ENCODE results near the gene PDE6G.

The PDE6G gene

GRCh38 chr17:81616877-81617276 lies 39.5 kb downstream of the PDE6G start:
- TF ChIP-seq, protein P1, sequence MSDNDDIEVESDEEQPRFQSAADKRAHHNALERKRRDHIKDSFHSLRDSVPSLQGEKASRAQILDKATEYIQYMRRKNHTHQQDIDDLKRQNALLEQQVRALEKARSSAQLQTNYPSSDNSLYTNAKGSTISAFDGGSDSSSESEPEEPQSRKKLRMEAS (IDR thresholded peaks at IDR 0.05), result no peak
- TF ChIP-seq, protein P2, sequence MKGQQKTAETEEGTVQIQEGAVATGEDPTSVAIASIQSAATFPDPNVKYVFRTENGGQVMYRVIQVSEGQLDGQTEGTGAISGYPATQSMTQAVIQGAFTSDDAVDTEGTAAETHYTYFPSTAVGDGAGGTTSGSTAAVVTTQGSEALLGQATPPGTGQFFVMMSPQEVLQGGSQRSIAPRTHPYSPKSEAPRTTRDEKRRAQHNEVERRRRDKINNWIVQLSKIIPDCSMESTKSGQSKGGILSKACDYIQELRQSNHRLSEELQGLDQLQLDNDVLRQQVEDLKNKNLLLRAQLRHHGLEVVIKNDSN (IDR thresholded peaks at IDR 0.05), result no peak
- TF ChIP-seq NFIC (IDR thresholded peaks at IDR 0.05), result no peak

DNA sequence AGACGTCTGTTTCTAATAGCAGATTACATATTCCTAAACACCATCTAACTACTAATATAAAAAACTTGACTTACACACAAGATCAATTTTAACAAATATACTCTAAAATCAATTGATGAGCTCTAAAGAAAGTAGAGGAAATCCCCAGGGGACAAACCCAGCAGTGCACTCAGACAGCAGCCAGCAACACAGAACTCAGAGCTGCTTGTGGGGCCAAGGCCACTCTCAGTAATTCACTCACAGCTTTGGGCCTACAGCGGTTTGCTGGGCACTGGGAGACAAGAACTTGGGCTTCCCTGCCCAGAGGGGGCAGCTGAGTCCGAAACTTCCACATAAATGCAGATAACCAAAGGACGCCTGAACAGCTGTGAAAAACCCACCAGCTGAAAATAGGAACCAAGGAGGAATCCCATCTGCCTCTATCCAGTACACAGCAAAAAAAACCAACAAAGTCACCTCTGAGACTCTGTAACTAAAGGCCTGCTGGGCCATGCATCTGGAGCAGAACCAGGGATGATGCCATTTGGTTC lies 40.9 kb downstream of the PDE6G start:
- TF ChIP-seq, protein P2 (IDR thresholded peaks at IDR 0.05), result no peak
- TF ChIP-seq NFIC (IDR thresholded peaks at IDR 0.05), result no peak
- no peak for TF ChIP-seq TCF12 (IDR thresholded peaks at IDR 0.05; ENCODE audit: low read depth)
- TF ChIP-seq EGR1 (IDR thresholded peaks at IDR 0.05), result no peak
- TF ChIP-seq FOXM1 (IDR thresholded peaks at IDR 0.05; ENCODE audit: borderline replicate concordance, low read depth), result no peak
- TF ChIP-seq ZBTB7A (IDR thresholded peaks at IDR 0.05; ENCODE audit: low read depth), result no peak
- TF ChIP-seq CEBPB (IDR thresholded peaks at IDR 0.05), result no peak
- no peak for TF ChIP-seq CREB1 (IDR thresholded peaks at IDR 0.05; ENCODE audit: low read depth)
- no peak for TF ChIP-seq TAF1 (IDR thresholded peaks at IDR 0.05; ENCODE audit: low read depth)
- no peak for TF ChIP-seq YY1 (IDR thresholded peaks at IDR 0.05; ENCODE audit: low read depth)
- no peak for TF ChIP-seq RAD21 (IDR thresholded peaks at IDR 0.05; ENCODE audit: low read depth)
- TF ChIP-seq, protein P1 (IDR thresholded peaks at IDR 0.05), result no peak
- TF ChIP-seq EP300 (IDR thresholded peaks at IDR 0.05; ENCODE audit: borderline replicate concordance), result no peak
- TF ChIP-seq TEAD4 (IDR thresholded peaks at IDR 0.05), result no peak
- TF ChIP-seq, protein P3, sequence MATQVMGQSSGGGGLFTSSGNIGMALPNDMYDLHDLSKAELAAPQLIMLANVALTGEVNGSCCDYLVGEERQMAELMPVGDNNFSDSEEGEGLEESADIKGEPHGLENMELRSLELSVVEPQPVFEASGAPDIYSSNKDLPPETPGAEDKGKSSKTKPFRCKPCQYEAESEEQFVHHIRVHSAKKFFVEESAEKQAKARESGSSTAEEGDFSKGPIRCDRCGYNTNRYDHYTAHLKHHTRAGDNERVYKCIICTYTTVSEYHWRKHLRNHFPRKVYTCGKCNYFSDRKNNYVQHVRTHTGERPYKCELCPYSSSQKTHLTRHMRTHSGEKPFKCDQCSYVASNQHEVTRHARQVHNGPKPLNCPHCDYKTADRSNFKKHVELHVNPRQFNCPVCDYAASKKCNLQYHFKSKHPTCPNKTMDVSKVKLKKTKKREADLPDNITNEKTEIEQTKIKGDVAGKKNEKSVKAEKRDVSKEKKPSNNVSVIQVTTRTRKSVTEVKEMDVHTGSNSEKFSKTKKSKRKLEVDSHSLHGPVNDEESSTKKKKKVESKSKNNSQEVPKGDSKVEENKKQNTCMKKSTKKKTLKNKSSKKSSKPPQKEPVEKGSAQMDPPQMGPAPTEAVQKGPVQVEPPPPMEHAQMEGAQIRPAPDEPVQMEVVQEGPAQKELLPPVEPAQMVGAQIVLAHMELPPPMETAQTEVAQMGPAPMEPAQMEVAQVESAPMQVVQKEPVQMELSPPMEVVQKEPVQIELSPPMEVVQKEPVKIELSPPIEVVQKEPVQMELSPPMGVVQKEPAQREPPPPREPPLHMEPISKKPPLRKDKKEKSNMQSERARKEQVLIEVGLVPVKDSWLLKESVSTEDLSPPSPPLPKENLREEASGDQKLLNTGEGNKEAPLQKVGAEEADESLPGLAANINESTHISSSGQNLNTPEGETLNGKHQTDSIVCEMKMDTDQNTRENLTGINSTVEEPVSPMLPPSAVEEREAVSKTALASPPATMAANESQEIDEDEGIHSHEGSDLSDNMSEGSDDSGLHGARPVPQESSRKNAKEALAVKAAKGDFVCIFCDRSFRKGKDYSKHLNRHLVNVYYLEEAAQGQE (IDR thresholded peaks at IDR 0.05; ENCODE audit: low read depth), result no peak

- TF ChIP-seq YY1 (IDR thresholded peaks at IDR 0.05; ENCODE audit: low read depth) (no peak), NFIC (IDR thresholded peaks at IDR 0.05) (no peak), RAD21 (IDR thresholded peaks at IDR 0.05; ENCODE audit: low read depth) (no peak), TAF1 (IDR thresholded peaks at IDR 0.05; ENCODE audit: low read depth) (no peak), TEAD4 (IDR thresholded peaks at IDR 0.05) (no peak), CEBPB (IDR thresholded peaks at IDR 0.05) (no peak), CREB1 (IDR thresholded peaks at IDR 0.05; ENCODE audit: low read depth) (no peak), EP300 (IDR thresholded peaks at IDR 0.05; ENCODE audit: borderline replicate concordance) (no peak), ZBTB7A (IDR thresholded peaks at IDR 0.05; ENCODE audit: low read depth) (no peak), TCF12 (IDR thresholded peaks at IDR 0.05; ENCODE audit: low read depth) (no peak), EGR1 (IDR thresholded peaks at IDR 0.05) (no peak), FOXM1 (IDR thresholded peaks at IDR 0.05; ENCODE audit: borderline replicate concordance, low read depth) (no peak)
- TF ChIP-seq, protein P3 (IDR thresholded peaks at IDR 0.05; ENCODE audit: low read depth), result no peak
- TF ChIP-seq, protein P1 (IDR thresholded peaks at IDR 0.05), result no peak
- TF ChIP-seq, protein P2 (IDR thresholded peaks at IDR 0.05), result no peak
These were observed 44.0 kb downstream of the PDE6G start for GRCh38 chr17:81612172-81612970.

- TF ChIP-seq CEBPB (IDR thresholded peaks at IDR 0.05) (no peak), EP300 (IDR thresholded peaks at IDR 0.05; ENCODE audit: borderline replicate concordance) (no peak), CREB1 (IDR thresholded peaks at IDR 0.05; ENCODE audit: low read depth) (no peak), YY1 (IDR thresholded peaks at IDR 0.05; ENCODE audit: low read depth) (no peak)
These were observed 46.6 kb downstream of the PDE6G start for GRCh38 chr17:81609541-81610311.
